Thyroid gland (tissue), 4 donors: Measurements from ENCODE around the gene NDUFB8. TPM values are rescaled to one million over a fixed set of nuclear protein-coding genes. Genes with fewer than 3 reads are reported as not detected.
"Not testable (repeated sequence)": the region's sequence is repeated elsewhere in the genome, so short reads cannot be mapped to it uniquely, and the experiment has no call there.

Experiments
- DNase-seq, 2 donors: peaks; one replicate each; pipeline ENCODE4 v3.0.0-alpha.2; 2019
- H3K27ac ChIP-seq, 3 donors: fragments of 200-600 bp; sonication (generic); 1 replicate in 2 of 3; 2 replicates in 1 of 3; pipeline ENCODE4 v1.5.1; 2016 to 2019; ENCODE audit warnings: mild to moderate bottlenecking in 1 of 3, moderate library complexity in 1 of 3
- H3K27me3 ChIP-seq: fragments of 200-600 bp; sonication (generic); one replicate; pipeline ENCODE4 v1.5.1; 2019
- H3K36me3 ChIP-seq, 2 donors: fragments of 200-600 bp; sonication (generic); one replicate each; pipeline ENCODE4 v1.5.1; 2016 to 2019
- H3K4me1 ChIP-seq, 2 donors: fragments of 200-600 bp; sonication (generic); one replicate each; pipeline ENCODE4 v1.5.1; 2017 to 2019
- H3K4me3 ChIP-seq, 3 donors: fragments of 200-600 bp; sonication (generic); replicated peaks in 1 of 3; 1 replicate in 2 of 3; 2 replicates in 1 of 3; pipeline ENCODE4 v1.5.1; 2016; ENCODE audit warnings: mild to moderate bottlenecking in 1 of 3
- H3K9me3 ChIP-seq: fragments of 200-600 bp; sonication (generic); one replicate; pipeline ENCODE4 v1.5.1; 2017
- CTCF ChIP-seq, 6 experiments: fragments of 200-600 bp in 3 of 6; fragments of 450-650 bp in 3 of 6; sonication (generic) in 3 of 6; IDR thresholded peaks; one replicate each; pipeline ENCODE4 v1.5.1; 2016 to 2019; ENCODE audit warnings: antibody characterized with exemption in 6 of 6, mild to moderate bottlenecking in 2 of 6, inconsistent platforms in 1 of 6, moderate library complexity in 1 of 6
- POLR2A ChIP-seq, 2 donors: fragments of 450-650 bp; IDR thresholded peaks; one replicate each; pipeline ENCODE4 v1.6.1; 2017; ENCODE audit warnings: antibody characterized with exemption in 2 of 2, mild to moderate bottlenecking in 2 of 2, moderate library complexity in 1 of 2
- WGBS, 2 donors: methylation state at CpG; one replicate each; pipeline ENCODE4 v1.1.5; 2017; 5-methylcytosine and 5-hydroxymethylcytosine counted together
- intact Hi-C: fragments of 100-400 bp; cut with DNase I; formaldehyde crosslinking; loops from one replicate; pipeline ENCODE4 v1.15.1; 2023
- total RNA-seq, 4 donors: library from RNA; depleted of rRNA; stranded (reverse); fragments of >200 nt; gene quantifications; one replicate each; pipeline ENCODE4 v1.2.3, GENCODE V29; 2016

Gene NDUFB8
- total RNA-seq = 100 to 1,000 TPM; 164 to 339 (median 209) TPM

GRCh38 chr10:100529475-100530298 lies at the start of gene NDUFB8:
TSS of gene NDUFB8 (minus strand) at chr10:100529871. CDS start at chr10:100529851, 20 bp downstream.
- Histone ChIP-seq H3K4me1 (peaks cover 18 to 23% of the 10 kb centered on the region in 2 donors), H3K36me3 (peaks cover 16 to 22% of the 10 kb centered on the region in 2 donors), H3K27me3 (no peaks in the 10 kb centered on the region), H3K4me3 (peak within 1 kb of the TSS; percentile 61 to 81 (median 75)), H3K27ac (peak within 1 kb of the TSS in 2 of 3 donors; percentile 37 to 82), H3K9me3 (no peaks in the 10 kb centered on the region)
- DNase-seq = peak; percentile 87 to 90
- peak in 1 of 6 experiments; percentile 31 for TF ChIP-seq CTCF (IDR thresholded peaks at IDR 0.05)
- TF ChIP-seq POLR2A (IDR thresholded peaks at IDR 0.05) = peak in 1 of 2 donors; percentile 64
- WGBS, 2 donors = 1% methylated on average over 36 to 43 of the region's 43 CpGs
- intact Hi-C loops = no loop called here

GRCh38 chr10:100576282-100576635 lies 46.6 kb upstream of the NDUFB8 start:
- 74 to 93% methylated on average over 5 of the region's 5 CpGs for whole genome bisulfite sequencing, 2 donors
- Histone ChIP-seq H3K27me3 (no peaks in the 10 kb centered on the region), H3K4me3 (no peak overlapping the region), H3K36me3 (no peaks in the 10 kb centered on the region), H3K9me3 (no peaks in the 10 kb centered on the region), H3K27ac (no peak overlapping the region), H3K4me1 (no peaks in the 10 kb centered on the region)
- DNase-seq = no peak
- intact Hi-C loops = no loop called here
- TF ChIP-seq POLR2A (IDR thresholded peaks at IDR 0.05) = no peak
- no peak for TF ChIP-seq CTCF (IDR thresholded peaks at IDR 0.05)

GRCh38 chr10:100575585-100576281 lies 46.1 kb upstream of the NDUFB8 start:
- WGBS, 2 donors = 76 to 79% methylated on average over 8 of the region's 8 CpGs

GRCh38 chr10:100575146-100575545 lies 45.5 kb upstream of the NDUFB8 start:
- H3K9me3 ChIP-seq, H3K27ac ChIP-seq, DNase-seq, H3K27me3 ChIP-seq, H3K36me3 ChIP-seq, H3K4me1 ChIP-seq, intact Hi-C loops, H3K4me3 ChIP-seq: not testable (repeated sequence)
- WGBS, 2 donors = 77 to 78% methylated on average over 7 of the region's 7 CpGs

More at GRCh38 chr10:100575585-100576281, 46.1 kb upstream of the NDUFB8 start:
- Histone ChIP-seq H3K4me1 (no peaks in the 10 kb centered on the region), H3K9me3 (no peaks in the 10 kb centered on the region), H3K27ac (no peak overlapping the region), H3K27me3 (no peaks in the 10 kb centered on the region), H3K36me3 (no peaks in the 10 kb centered on the region), H3K4me3 (no peak overlapping the region)
- intact Hi-C loops = no loop called here
- no peak for DNase-seq
- TF ChIP-seq POLR2A (IDR thresholded peaks at IDR 0.05) (no peak), CTCF (IDR thresholded peaks at IDR 0.05) (no peak)

- DNase-seq = no peak
- 78 to 80% methylated on average over 24 of the region's 24 CpGs for WGBS, 2 donors
- H3K27me3 ChIP-seq = peaks cover 3% of the 10 kb centered on the region
- no peak overlapping the region for H3K4me3 ChIP-seq
- no peaks in the 10 kb centered on the region for H3K4me1 ChIP-seq
- intact Hi-C loops = no loop called here
- no peak for TF ChIP-seq POLR2A (IDR thresholded peaks at IDR 0.05)
- H3K27ac ChIP-seq = no peak overlapping the region
- no peaks in the 10 kb centered on the region for H3K9me3 ChIP-seq
- no peaks in the 10 kb centered on the region for H3K36me3 ChIP-seq
Measured at GRCh38 chr10:100571084-100571856, 41.6 kb upstream of the NDUFB8 start.
